Right atrium auricular region (tissue), 2 donors: ENCODE results near the gene BCAP31. TPM values are rescaled to one million over a fixed set of nuclear protein-coding genes. Genes with fewer than 3 reads are reported as not detected.

Experiments
- DNase-seq: peaks from one replicate; pipeline ENCODE4 v3.0.0-alpha.2; 2019; ENCODE audit warnings: low spot score
- H3K27ac ChIP-seq, 2 donors: fragments of 200-600 bp; sonication (generic); 1 replicate in 1 of 2; 2 replicates in 1 of 2; pipeline ENCODE4 v1.5.1; 2016 to 2019
- H3K27me3 ChIP-seq, 2 donors: fragments of 200-600 bp; sonication (generic); one replicate each; pipeline versions ENCODE4 v1.5.1 to v1.6.0; 2017 to 2019
- H3K36me3 ChIP-seq: fragments of 200-600 bp; sonication (generic); one replicate; pipeline ENCODE4 v1.5.1; 2016
- H3K4me1 ChIP-seq, 2 donors: fragments of 200-600 bp; sonication (generic); one replicate each; pipeline versions ENCODE4 v1.5.1 to v1.6.0; 2017 to 2019
- H3K4me3 ChIP-seq, 2 donors: fragments of 200-600 bp; sonication (generic); 1 replicate in 1 of 2; 2 replicates in 1 of 2; pipeline ENCODE4 v1.5.1; 2017 to 2019; ENCODE audit warnings: mild to moderate bottlenecking in 1 of 2, moderate library complexity in 1 of 2
- H3K9me3 ChIP-seq, 2 donors: fragments of 200-600 bp; sonication (generic); one replicate each; pipeline ENCODE4 v1.5.1; 2019
- CTCF ChIP-seq, 2 donors: fragments of 200-600 bp; sonication (generic); IDR thresholded peaks; one replicate each; pipeline ENCODE4 v1.5.1; 2019; ENCODE audit warnings: antibody characterized with exemption in 2 of 2
- total RNA-seq, 2 donors: library from RNA; depleted of rRNA; stranded (reverse); fragments of >200 nt; gene quantifications; one replicate each; pipeline ENCODE4 v1.1.0, GENCODE V29; 2016

BCAP31 gene
- total RNA-seq, result 100 to 1,000 TPM in 1 of 2 donors, 10 to 100 TPM in 1; 86.3 to 109 TPM

GRCh38 chrX:153724252-153725038 is at the start of gene BCAP31, which contains the start of gene ABCD1:
Gene BCAP31 (minus strand): TSS chrX:153724387. CDS start chrX:153723244, 1,143 bp downstream.
Gene ABCD1 (plus strand): TSS chrX:153724856. CDS start chrX:153725267, 411 bp downstream.
- peaks cover 14% of the 10 kb centered on the region for H3K36me3 ChIP-seq
- peak within 1 kb of the TSS; percentile 65 to 71 for H3K4me3 ChIP-seq
- no peaks in the 10 kb centered on the region for H3K27me3 ChIP-seq
- peak; percentile 83 for DNase-seq
- H3K4me1 ChIP-seq, result peaks cover 0 to 49% of the 10 kb centered on the region in 2 donors
- TF ChIP-seq CTCF (IDR thresholded peaks at IDR 0.05), result no peak
- no peaks in the 10 kb centered on the region for H3K9me3 ChIP-seq
- H3K27ac ChIP-seq, result peak within 1 kb of the TSS; percentile 84 to 89

- no peak for DNase-seq
- no peaks in the 10 kb centered on the region for H3K9me3 ChIP-seq
- TF ChIP-seq CTCF (IDR thresholded peaks at IDR 0.05), result no peak
- H3K36me3 ChIP-seq, result no peaks in the 10 kb centered on the region
- H3K4me1 ChIP-seq, result no peaks in the 10 kb centered on the region
- no peaks in the 10 kb centered on the region for H3K27me3 ChIP-seq
- no peak overlapping the region for H3K27ac ChIP-seq
- H3K4me3 ChIP-seq, result no peak overlapping the region
Measured at GRCh38 chrX:153773218-153773611, 49.0 kb upstream of the BCAP31 start.

GRCh38 chrX:153772316-153773217 is 48.4 kb upstream of the BCAP31 start:
- H3K27me3 ChIP-seq, result no peaks in the 10 kb centered on the region
- H3K27ac ChIP-seq, result no peak overlapping the region
- no peaks in the 10 kb centered on the region for H3K9me3 ChIP-seq
- no peaks in the 10 kb centered on the region for H3K4me1 ChIP-seq
- no peak for TF ChIP-seq CTCF (IDR thresholded peaks at IDR 0.05)
- H3K4me3 ChIP-seq, result no peak overlapping the region
- no peak for DNase-seq
- H3K36me3 ChIP-seq, result no peaks in the 10 kb centered on the region

- Histone ChIP-seq H3K4me3 (no peak overlapping the region), H3K9me3 (no peaks in the 10 kb centered on the region), H3K27me3 (no peaks in the 10 kb centered on the region), H3K27ac (no peak overlapping the region), H3K4me1 (no peaks in the 10 kb centered on the region), H3K36me3 (no peaks in the 10 kb centered on the region)
- no peak for DNase-seq
- no peak for TF ChIP-seq CTCF (IDR thresholded peaks at IDR 0.05)
Measured at GRCh38 chrX:153771415-153772315, 47.5 kb upstream of the BCAP31 start.
